GM12865 (cell line): Measurements from ENCODE around the gene DGKZ.

Source experiments
- DNase-seq: peaks from one replicate; pipeline ENCODE4 v3.0.0; 2010; ENCODE audit warnings: low read depth
- H3K4me3 ChIP-seq: 2 replicates; pipeline ENCODE4 v1.5.1; 2011; ENCODE audit warnings: mild to moderate bottlenecking, low read depth, low read length, control low read depth
- CTCF ChIP-seq: IDR thresholded peaks from 2 replicates; pipeline ENCODE4 v1.5.1; 2011; ENCODE audit warnings: low read length, control low read depth, low read depth, inconsistent platforms; ENCODE audit not compliant: insufficient read depth; ENCODE audit errors: missing control alignments

The DGKZ gene

GRCh38 chr11:46326813-46327416, 20.3 kb upstream of the DGKZ start:
- no peak for DNase-seq
- TF ChIP-seq CTCF = no peak
- H3K4me3 ChIP-seq = no peak overlapping the region

- H3K4me3 ChIP-seq = no peak overlapping the region
- no peak for TF ChIP-seq CTCF
- no peak for DNase-seq
Measured at GRCh38 chr11:46327829-46328228, 19.4 kb upstream of the DGKZ start.

DNA sequence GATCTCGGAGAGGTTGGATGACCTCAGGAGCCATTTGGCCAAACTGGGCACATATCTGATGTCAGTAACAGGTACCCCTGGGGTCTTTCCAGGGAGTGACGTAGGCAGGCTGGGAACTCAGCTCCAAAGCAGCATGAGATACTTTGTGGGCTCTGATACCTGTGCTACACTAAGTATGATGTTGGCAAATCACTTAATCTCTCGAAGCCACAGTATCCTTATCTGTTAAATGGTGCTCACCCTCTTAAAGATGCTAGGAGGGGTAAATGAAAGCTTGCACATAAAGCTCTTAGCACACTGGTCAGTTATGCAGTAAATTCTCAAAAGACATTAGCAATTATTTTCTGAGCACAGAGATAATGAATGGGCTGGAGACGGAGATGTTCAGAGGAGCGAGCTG, 17.1 kb upstream of the DGKZ start:
- no peak overlapping the region for H3K4me3 ChIP-seq
- TF ChIP-seq CTCF = no peak
- no peak for DNase-seq

DNA sequence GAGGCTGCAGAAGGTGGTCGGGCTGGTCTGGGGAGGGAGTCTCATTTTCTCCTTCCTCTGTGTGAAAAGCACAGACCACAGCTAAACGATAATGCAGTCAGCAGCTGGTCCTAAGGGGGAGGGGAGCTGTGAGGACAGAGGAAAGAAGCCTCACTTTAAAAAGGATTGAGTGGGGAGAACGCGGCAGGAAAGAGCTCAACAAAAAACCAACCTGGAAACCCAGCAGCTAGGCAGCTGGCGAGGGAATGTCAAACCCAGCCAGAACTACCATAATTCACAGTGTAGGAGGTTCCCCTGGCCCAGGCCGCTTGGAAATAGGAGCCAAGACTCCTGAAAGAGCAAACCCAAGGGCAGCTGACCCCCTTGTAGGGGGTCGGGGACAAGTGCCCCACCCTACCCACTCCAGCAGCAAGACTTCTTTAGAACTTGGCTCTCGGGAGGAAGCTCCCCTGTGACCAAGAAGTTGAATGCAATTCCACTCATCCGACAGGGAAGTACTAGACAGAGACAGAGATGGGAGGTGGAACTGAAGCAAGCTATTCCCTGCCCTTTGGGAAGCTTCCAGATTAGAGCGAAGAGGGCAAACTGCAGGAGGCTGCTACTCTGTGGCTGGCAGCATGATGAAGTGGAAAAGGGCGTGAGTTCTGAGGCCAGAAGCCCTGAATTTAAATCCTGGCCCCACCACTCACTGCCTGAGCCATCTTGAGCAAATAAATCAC, 16.5 kb upstream of the DGKZ start:
- no peak overlapping the region for H3K4me3 ChIP-seq
- no peak for DNase-seq
- TF ChIP-seq CTCF = no peak

- no peak overlapping the region for H3K4me3 ChIP-seq
- no peak for DNase-seq
- no peak for TF ChIP-seq CTCF
Measured at GRCh38 chr11:46331282-46331984, 15.8 kb upstream of the DGKZ start.

DNA sequence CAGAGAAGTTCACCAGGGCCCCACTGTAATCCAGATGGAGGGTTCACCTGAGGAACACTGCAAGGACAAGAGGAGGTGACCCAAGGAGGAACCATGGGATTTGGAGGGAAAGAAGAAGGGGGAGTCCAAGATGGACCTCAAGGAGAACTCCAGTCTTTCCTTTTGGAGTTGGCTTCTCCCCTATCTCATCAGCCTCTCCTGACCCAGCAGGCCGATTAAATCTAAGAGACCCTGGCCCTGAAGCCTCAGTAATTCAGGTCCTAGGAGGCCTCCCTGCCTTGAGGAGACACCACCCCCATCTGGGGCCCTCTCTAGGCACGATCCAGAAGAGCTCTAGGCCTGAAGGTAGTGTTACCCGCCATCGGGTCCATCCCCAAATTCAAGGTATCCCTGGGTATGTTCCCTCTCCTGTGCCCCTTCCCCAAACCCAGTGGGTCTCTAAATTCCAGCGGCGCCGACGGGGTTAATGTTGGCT, 15.1 kb upstream of the DGKZ start:
- H3K4me3 ChIP-seq = no peak overlapping the region
- DNase-seq = no peak
- no peak for TF ChIP-seq CTCF
